ENCODE results near the gene STK31. TPM values are rescaled to one million over a fixed set of nuclear protein-coding genes. Genes with fewer than 3 reads are reported as not detected.

Gene STK31
- total and polyA plus RNA-seq, 2 donors (not counting 1 experiment from before 2014, with no cell fraction given) = 0.17 TPM; not detected in 1

GRCh38 chr7:23802720-23803397 is 92.8 kb downstream of the STK31 start:
- DNase-seq (ENCODE audit: low read depth in 2 of 2) = no peak
- Histone ChIP-seq H2AFZ (ENCODE audit: low read length) (no peak overlapping the region), H3K9me3 (ENCODE audit: control insufficient read depth, insufficient read depth, low read depth, low read length) (no peaks in the 10 kb centered on the region)

GRCh38 chr7:23804707-23805106 is 94.7 kb downstream of the STK31 start:
- Histone ChIP-seq H3K9ac (ENCODE audit: insufficient read depth, low read length) (no peak overlapping the region), H3K27me3 (ENCODE audit: control insufficient read depth, insufficient read depth, low read length) (no peaks in the 10 kb centered on the region), H3K4me2 (ENCODE audit: extremely low read depth, insufficient read depth, low read length) (no peak overlapping the region), H3K4me3 (replicated peaks in 1 of 4; ENCODE audit: control extremely low read depth in 1 of 4, insufficient read depth in 1 of 4, low read depth in 3 of 4, low read length in 4 of 4) (no peak overlapping the region), H3K36me3 (ENCODE audit: control insufficient read depth, insufficient read depth, low read length) (no peaks in the 10 kb centered on the region), H2AFZ (ENCODE audit: low read length) (no peak overlapping the region), H3K4me1 (ENCODE audit: control insufficient read depth, extremely low read depth, insufficient read depth, low read length) (no peaks in the 10 kb centered on the region), H3K79me2 (ENCODE audit: control insufficient read depth, insufficient read depth, low read length) (no peaks in the 10 kb centered on the region), H3K9me3 (ENCODE audit: control insufficient read depth, insufficient read depth, low read depth, low read length) (no peaks in the 10 kb centered on the region), H3K27ac (ENCODE audit: insufficient read depth, low read length) (no peak overlapping the region), H4K20me1 (ENCODE audit: control insufficient read depth, extremely low read depth, insufficient read depth, low read length) (no peaks in the 10 kb centered on the region)
- TF ChIP-seq CTCF (conservative IDR thresholded peaks at IDR 0.05 in 1 of 2, IDR thresholded peaks at IDR 0.05 in 1 of 2; ENCODE audit: low read depth in 1 of 2, low read length in 2 of 2) = no peak
- DNase-seq (ENCODE audit: low read depth in 2 of 2) = no peak

More at GRCh38 chr7:23802720-23803397, 92.8 kb downstream of the STK31 start:
- Histone ChIP-seq H3K9ac (ENCODE audit: insufficient read depth, low read length) (no peak overlapping the region), H3K79me2 (ENCODE audit: control insufficient read depth, insufficient read depth, low read length) (no peaks in the 10 kb centered on the region), H4K20me1 (ENCODE audit: control insufficient read depth, extremely low read depth, insufficient read depth, low read length) (no peaks in the 10 kb centered on the region), H3K36me3 (ENCODE audit: control insufficient read depth, insufficient read depth, low read length) (no peaks in the 10 kb centered on the region), H3K27me3 (ENCODE audit: control insufficient read depth, insufficient read depth, low read length) (no peaks in the 10 kb centered on the region), H3K4me3 (replicated peaks in 1 of 4; ENCODE audit: control extremely low read depth in 1 of 4, insufficient read depth in 1 of 4, low read depth in 3 of 4, low read length in 4 of 4) (no peak overlapping the region), H3K27ac (ENCODE audit: insufficient read depth, low read length) (no peak overlapping the region), H3K4me1 (ENCODE audit: control insufficient read depth, extremely low read depth, insufficient read depth, low read length) (no peaks in the 10 kb centered on the region), H3K4me2 (ENCODE audit: extremely low read depth, insufficient read depth, low read length) (no peak overlapping the region)
- TF ChIP-seq EZH2 (IDR thresholded peaks at IDR 0.05; ENCODE audit: low read length, missing control alignments) (no peak), CTCF (conservative IDR thresholded peaks at IDR 0.05 in 1 of 2, IDR thresholded peaks at IDR 0.05 in 1 of 2; ENCODE audit: low read depth in 1 of 2, low read length in 2 of 2) (no peak)

- H3K4me3 ChIP-seq (replicated peaks in 1 of 4; ENCODE audit: control extremely low read depth in 1 of 4, insufficient read depth in 1 of 4, low read depth in 3 of 4, low read length in 4 of 4) = no peak overlapping the region
- DNase-seq (ENCODE audit: low read depth in 2 of 2) = no peak
- no peak overlapping the region for H3K4me2 ChIP-seq (ENCODE audit: extremely low read depth, insufficient read depth, low read length)
- no peaks in the 10 kb centered on the region for H3K36me3 ChIP-seq (ENCODE audit: control insufficient read depth, insufficient read depth, low read length)
- H4K20me1 ChIP-seq (ENCODE audit: control insufficient read depth, extremely low read depth, insufficient read depth, low read length) = no peaks in the 10 kb centered on the region
- no peaks in the 10 kb centered on the region for H3K27me3 ChIP-seq (ENCODE audit: control insufficient read depth, insufficient read depth, low read length)
- TF ChIP-seq EZH2 (IDR thresholded peaks at IDR 0.05; ENCODE audit: low read length, missing control alignments) = no peak
- no peak for TF ChIP-seq CTCF (conservative IDR thresholded peaks at IDR 0.05 in 1 of 2, IDR thresholded peaks at IDR 0.05 in 1 of 2; ENCODE audit: low read depth in 1 of 2, low read length in 2 of 2)
- H3K27ac ChIP-seq (ENCODE audit: insufficient read depth, low read length) = no peak overlapping the region
- no peaks in the 10 kb centered on the region for H3K9me3 ChIP-seq (ENCODE audit: control insufficient read depth, insufficient read depth, low read depth, low read length)
- no peaks in the 10 kb centered on the region for H3K4me1 ChIP-seq (ENCODE audit: control insufficient read depth, extremely low read depth, insufficient read depth, low read length)
- H2AFZ ChIP-seq (ENCODE audit: low read length) = no peak overlapping the region
- no peaks in the 10 kb centered on the region for H3K79me2 ChIP-seq (ENCODE audit: control insufficient read depth, insufficient read depth, low read length)
- H3K9ac ChIP-seq (ENCODE audit: insufficient read depth, low read length) = no peak overlapping the region
These were observed 98.4 kb downstream of the STK31 start for GRCh38 chr7:23808421-23808820.
